Peyer's patch (tissue), 4 donors: ENCODE measurements around the gene SIRT2.

ENCODE experiments used
- POLR2A ChIP-seq, 2 donors: fragments of 450-650 bp; IDR thresholded peaks; one replicate each; pipeline ENCODE4 v1.5.1; 2017; ENCODE audit warnings: antibody characterized with exemption in 2 of 2, mild to moderate bottlenecking in 2 of 2, moderate library complexity in 2 of 2
- TF ChIP-seq, protein P1 (sequence below), 6 experiments: fragments of 450-650 bp in 4 of 6; fragments of 200-600 bp in 2 of 6; sonication (generic) in 1 of 6; IDR thresholded peaks; one replicate each; pipeline ENCODE4 v1.5.1; 2017 to 2019; ENCODE audit warnings: antibody characterized with exemption in 6 of 6, mild to moderate bottlenecking in 3 of 6, moderate library complexity in 1 of 6

DNA sequence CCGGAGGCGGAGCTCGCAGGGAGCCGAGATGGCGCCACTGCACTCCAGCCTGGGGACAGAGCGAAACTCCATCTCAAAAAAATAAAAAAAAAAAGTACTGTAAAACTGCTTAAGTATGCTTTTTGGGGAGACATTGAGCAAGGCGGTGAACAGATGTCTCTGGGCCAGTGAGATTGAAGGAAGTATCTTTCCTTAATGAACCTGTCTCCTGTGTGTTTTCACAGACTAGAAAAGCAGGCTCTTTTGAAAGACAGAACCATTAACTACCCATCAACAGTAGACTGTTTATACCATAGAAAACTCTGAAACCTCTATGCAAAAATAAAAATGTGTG, 66.4 kb downstream of the SIRT2 start:
- TF ChIP-seq, protein P1, sequence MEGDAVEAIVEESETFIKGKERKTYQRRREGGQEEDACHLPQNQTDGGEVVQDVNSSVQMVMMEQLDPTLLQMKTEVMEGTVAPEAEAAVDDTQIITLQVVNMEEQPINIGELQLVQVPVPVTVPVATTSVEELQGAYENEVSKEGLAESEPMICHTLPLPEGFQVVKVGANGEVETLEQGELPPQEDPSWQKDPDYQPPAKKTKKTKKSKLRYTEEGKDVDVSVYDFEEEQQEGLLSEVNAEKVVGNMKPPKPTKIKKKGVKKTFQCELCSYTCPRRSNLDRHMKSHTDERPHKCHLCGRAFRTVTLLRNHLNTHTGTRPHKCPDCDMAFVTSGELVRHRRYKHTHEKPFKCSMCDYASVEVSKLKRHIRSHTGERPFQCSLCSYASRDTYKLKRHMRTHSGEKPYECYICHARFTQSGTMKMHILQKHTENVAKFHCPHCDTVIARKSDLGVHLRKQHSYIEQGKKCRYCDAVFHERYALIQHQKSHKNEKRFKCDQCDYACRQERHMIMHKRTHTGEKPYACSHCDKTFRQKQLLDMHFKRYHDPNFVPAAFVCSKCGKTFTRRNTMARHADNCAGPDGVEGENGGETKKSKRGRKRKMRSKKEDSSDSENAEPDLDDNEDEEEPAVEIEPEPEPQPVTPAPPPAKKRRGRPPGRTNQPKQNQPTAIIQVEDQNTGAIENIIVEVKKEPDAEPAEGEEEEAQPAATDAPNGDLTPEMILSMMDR (IDR thresholded peaks at IDR 0.05): no peak
- no peak for TF ChIP-seq POLR2A (IDR thresholded peaks at IDR 0.05)
